KMS-11 (cell line): Measurements from ENCODE around the gene XRCC2.

Experiments
- H2AFZ ChIP-seq: fragments of 200-600 bp; sonication (generic); 2 replicates; pipeline ENCODE4 v1.6.1; 2016; ENCODE audit warnings: antibody characterized with exemption, mixed run types, low read depth
- H3K27ac ChIP-seq: fragments of 200-600 bp; sonication (generic); 2 replicates; pipeline ENCODE4 v1.6.1; 2016; ENCODE audit warnings: mild to moderate bottlenecking, mixed run types
- H3K27me3 ChIP-seq: fragments of 200-600 bp; sonication (generic); 2 replicates; pipeline ENCODE4 v1.6.1; 2017; ENCODE audit warnings: mild to moderate bottlenecking, low read depth, mixed run types, moderate library complexity; ENCODE audit not compliant: insufficient read depth
- H3K36me3 ChIP-seq: fragments of 200-600 bp; sonication (generic); 2 replicates; pipeline ENCODE4 v1.6.1; 2017; ENCODE audit warnings: mild to moderate bottlenecking, mixed run types; ENCODE audit not compliant: insufficient read depth
- H3K4me1 ChIP-seq: fragments of 200-600 bp; sonication (generic); 2 replicates; pipeline ENCODE4 v1.6.1; 2016; ENCODE audit warnings: mild to moderate bottlenecking, low read depth, mixed run types; ENCODE audit not compliant: poor library complexity, severe bottlenecking
- H3K4me2 ChIP-seq: fragments of 200-600 bp; sonication (generic); 2 replicates; pipeline ENCODE4 v1.7.0; 2016; ENCODE audit warnings: mild to moderate bottlenecking, mixed run types
- H3K4me3 ChIP-seq: fragments of 200-600 bp; sonication (generic); IDR thresholded peaks from 2 replicates; pipeline ENCODE4 v1.6.1; 2017; ENCODE audit warnings: low read depth, low read length, mixed read lengths; ENCODE audit not compliant: insufficient read depth
- H3K79me2 ChIP-seq: fragments of 200-600 bp; sonication (generic); 2 replicates; pipeline ENCODE4 v1.6.1; 2016; ENCODE audit warnings: low read depth, mixed run types; ENCODE audit not compliant: insufficient read depth
- H3K9ac ChIP-seq: fragments of 200-600 bp; sonication (generic); 2 replicates; pipeline ENCODE4 v1.6.1; 2016; ENCODE audit warnings: mild to moderate bottlenecking, mixed run types
- H4K20me1 ChIP-seq: fragments of 200-600 bp; sonication (generic); 2 replicates; pipeline ENCODE4 v1.6.1; 2016; ENCODE audit warnings: mild to moderate bottlenecking, mixed run types; ENCODE audit not compliant: insufficient read depth
- TF ChIP-seq, protein P1 (sequence below): fragments of 200-600 bp; sonication (generic); conservative IDR thresholded peaks from 2 replicates; pipeline ENCODE4 v1.6.1; 2017; ENCODE audit warnings: low read depth, mild to moderate bottlenecking, antibody characterized with exemption, low read length, moderate library complexity, mixed read lengths

The XRCC2 gene

GRCh38 chr7:152600266-152600665 is 75.7 kb downstream of the XRCC2 start:
- no peak overlapping the region for H2AFZ ChIP-seq
- TF ChIP-seq, protein P1, sequence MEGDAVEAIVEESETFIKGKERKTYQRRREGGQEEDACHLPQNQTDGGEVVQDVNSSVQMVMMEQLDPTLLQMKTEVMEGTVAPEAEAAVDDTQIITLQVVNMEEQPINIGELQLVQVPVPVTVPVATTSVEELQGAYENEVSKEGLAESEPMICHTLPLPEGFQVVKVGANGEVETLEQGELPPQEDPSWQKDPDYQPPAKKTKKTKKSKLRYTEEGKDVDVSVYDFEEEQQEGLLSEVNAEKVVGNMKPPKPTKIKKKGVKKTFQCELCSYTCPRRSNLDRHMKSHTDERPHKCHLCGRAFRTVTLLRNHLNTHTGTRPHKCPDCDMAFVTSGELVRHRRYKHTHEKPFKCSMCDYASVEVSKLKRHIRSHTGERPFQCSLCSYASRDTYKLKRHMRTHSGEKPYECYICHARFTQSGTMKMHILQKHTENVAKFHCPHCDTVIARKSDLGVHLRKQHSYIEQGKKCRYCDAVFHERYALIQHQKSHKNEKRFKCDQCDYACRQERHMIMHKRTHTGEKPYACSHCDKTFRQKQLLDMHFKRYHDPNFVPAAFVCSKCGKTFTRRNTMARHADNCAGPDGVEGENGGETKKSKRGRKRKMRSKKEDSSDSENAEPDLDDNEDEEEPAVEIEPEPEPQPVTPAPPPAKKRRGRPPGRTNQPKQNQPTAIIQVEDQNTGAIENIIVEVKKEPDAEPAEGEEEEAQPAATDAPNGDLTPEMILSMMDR: no peak
- no peak overlapping the region for H3K9ac ChIP-seq
- H4K20me1 ChIP-seq: no peaks in the 10 kb centered on the region
- no peak overlapping the region for H3K27ac ChIP-seq
- H3K27me3 ChIP-seq: no peaks in the 10 kb centered on the region
- H3K36me3 ChIP-seq: no peaks in the 10 kb centered on the region
- no peaks in the 10 kb centered on the region for H3K4me1 ChIP-seq
- no peak overlapping the region for H3K4me3 ChIP-seq
- H3K4me2 ChIP-seq: no peak overlapping the region
- H3K79me2 ChIP-seq: no peaks in the 10 kb centered on the region

DNA sequence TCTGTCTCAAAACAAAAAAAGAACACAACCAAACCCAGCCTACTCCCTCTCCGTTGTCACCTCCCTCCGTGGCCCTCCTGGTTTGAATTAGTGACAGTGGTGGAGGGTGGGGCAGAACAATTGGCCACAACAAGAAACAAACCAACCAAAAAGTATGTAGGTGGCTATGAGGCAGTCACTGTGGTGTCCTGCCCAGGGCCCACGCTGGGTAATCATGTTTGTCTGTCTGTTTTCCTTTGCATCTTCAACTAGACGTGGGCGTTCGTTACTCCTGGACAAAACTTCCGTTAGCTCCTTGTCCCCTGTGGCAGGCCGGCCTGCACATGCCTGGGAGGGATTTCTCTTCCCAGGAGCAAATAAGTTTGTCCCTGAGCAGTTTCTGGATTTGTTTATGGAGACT is 78.4 kb downstream of the XRCC2 start:
- TF ChIP-seq, protein P1: no peak
- Histone ChIP-seq H3K9ac (no peak overlapping the region), H3K4me3 (no peak overlapping the region), H2AFZ (no peak overlapping the region), H3K36me3 (no peaks in the 10 kb centered on the region), H3K79me2 (no peaks in the 10 kb centered on the region), H3K4me2 (no peak overlapping the region), H3K27me3 (no peaks in the 10 kb centered on the region), H4K20me1 (no peaks in the 10 kb centered on the region), H3K27ac (no peak overlapping the region), H3K4me1 (no peaks in the 10 kb centered on the region)

- no peak overlapping the region for H3K9ac ChIP-seq
- H3K27me3 ChIP-seq: no peaks in the 10 kb centered on the region
- H3K4me3 ChIP-seq: no peak overlapping the region
- H2AFZ ChIP-seq: no peak overlapping the region
- no peak overlapping the region for H3K4me2 ChIP-seq
- no peak overlapping the region for H3K27ac ChIP-seq
- no peaks in the 10 kb centered on the region for H3K79me2 ChIP-seq
- TF ChIP-seq, protein P1: no peak
- H3K36me3 ChIP-seq: no peaks in the 10 kb centered on the region
- H3K4me1 ChIP-seq: no peaks in the 10 kb centered on the region
- H4K20me1 ChIP-seq: no peaks in the 10 kb centered on the region
These were observed 79.1 kb downstream of the XRCC2 start for GRCh38 chr7:152596824-152597223.
